Activated naive CD4-positive, alpha-beta T cell treated with anti-CD3 and anti-CD28 coated beads, Interleukin-2, amount 10 ng/mL, durations not matched to agents 7 days and 5 days (primary cell): ENCODE results near the gene LMBR1.
"Not testable (repeated sequence)": the region's sequence is repeated elsewhere in the genome, so short reads cannot be mapped to it uniquely, and the experiment has no call there.

Experiments
- CTCF ChIA-PET: fragments of 350-600 bp; sonication (Branson Sonifier 250); formaldehyde crosslinking; loops from one replicate; lab custom pipeline; 2021; ENCODE audit warnings: antibody characterized with exemption; lab: Charles Lee
- DNase-seq: peaks from one replicate; pipeline ENCODE4 v3.0.0-alpha.2; 2020
- H3K27ac Mint-ChIP-seq: one replicate; pipeline ENCODE4 v1.8.0; 2021; ENCODE audit warnings: mild to moderate bottlenecking, moderate library complexity, mixed read lengths
- H3K27me3 Mint-ChIP-seq: one replicate; pipeline ENCODE4 v1.8.0; 2021; ENCODE audit warnings: mild to moderate bottlenecking, mixed read lengths
- H3K36me3 Mint-ChIP-seq: one replicate; pipeline ENCODE4 v1.8.0; 2021; ENCODE audit warnings: mixed read lengths
- H3K4me1 Mint-ChIP-seq: one replicate; pipeline ENCODE4 v1.8.0; 2021; ENCODE audit warnings: mixed read lengths
- H3K4me3 Mint-ChIP-seq: one replicate; pipeline ENCODE4 v1.8.0; 2021; ENCODE audit warnings: mild to moderate bottlenecking, moderate library complexity, mixed read lengths
- H3K9me3 Mint-ChIP-seq: one replicate; pipeline ENCODE4 v1.8.0; 2021; ENCODE audit warnings: mixed read lengths

Gene LMBR1

GRCh38 chr7:156892821-156893706, at the start of gene LMBR1:
LMBR1 (minus strand) TSS chr7:156893183; CDS start chr7:156892993, 190 bp downstream.
- peak within 1 kb of the TSS; percentile 85 for H3K4me3 Mint-ChIP-seq
- H3K27ac Mint-ChIP-seq, result peak within 1 kb of the TSS; percentile 90
- DNase-seq, result peak; percentile 94
- CTCF ChIA-PET, result interaction anchor here (0.9 to 1.5 kb wide), 8 partner anchors 8 to 445 kb away, joined by 3 to 5 read pairs (median 4); partner anchors contain the start of gene NOM1
- peaks cover 50% of the 10 kb centered on the region for H3K4me1 Mint-ChIP-seq
- H3K27me3 Mint-ChIP-seq, result no peaks in the 10 kb centered on the region
- H3K36me3 Mint-ChIP-seq, result peaks cover 4% of the 10 kb centered on the region
- no peaks in the 10 kb centered on the region for H3K9me3 Mint-ChIP-seq

GRCh38 chr7:156942708-156943090, 49.7 kb upstream of the LMBR1 start:
- Mint-ChIP-seq H3K9me3 (peaks cover 18% of the 10 kb centered on the region), H3K36me3 (peaks cover 17% of the 10 kb centered on the region), H3K27me3 (peaks cover 76% of the 10 kb centered on the region), H3K4me3 (no peak overlapping the region), H3K27ac (no peak overlapping the region), H3K4me1 (peaks cover 3% of the 10 kb centered on the region)
- no peak for DNase-seq
- CTCF ChIA-PET, result interaction anchor here (1.1 kb wide), 1 partner anchor 15 kb away, joined by 3 read pairs; no protein-coding TSS in a partner anchor

- Mint-ChIP-seq H3K4me1 (peaks cover 3% of the 10 kb centered on the region), H3K4me3 (no peak overlapping the region), H3K27me3 (peaks cover 70% of the 10 kb centered on the region), H3K36me3 (peaks cover 17% of the 10 kb centered on the region), H3K27ac (no peak overlapping the region), H3K9me3 (peaks cover 18% of the 10 kb centered on the region)
- no peak for DNase-seq
- CTCF ChIA-PET, result no interaction called here
These were observed 48.6 kb upstream of the LMBR1 start for GRCh38 chr7:156941393-156942182.

- Mint-ChIP-seq H3K4me3 (no peak overlapping the region), H3K27me3 (peaks cover 64% of the 10 kb centered on the region), H3K4me1 (peaks cover 3% of the 10 kb centered on the region), H3K9me3 (peaks cover 18% of the 10 kb centered on the region), H3K27ac (no peak overlapping the region), H3K36me3 (peaks cover 17% of the 10 kb centered on the region)
- DNase-seq, result no peak
- CTCF ChIA-PET, result no interaction called here
These were observed 47.6 kb upstream of the LMBR1 start for GRCh38 chr7:156940421-156941122.

GRCh38 chr7:156936766-156937165, 43.8 kb upstream of the LMBR1 start:
- peaks cover 51% of the 10 kb centered on the region for H3K27me3 Mint-ChIP-seq
- DNase-seq, CTCF ChIA-PET, H3K4me1 Mint-ChIP-seq, H3K4me3 Mint-ChIP-seq, H3K27ac Mint-ChIP-seq: not testable (repeated sequence)
- peaks cover 16% of the 10 kb centered on the region for H3K9me3 Mint-ChIP-seq
- H3K36me3 Mint-ChIP-seq, result peaks cover 13% of the 10 kb centered on the region

- Mint-ChIP-seq H3K4me3 (no peak overlapping the region), H3K27ac (no peak overlapping the region), H3K9me3 (peaks cover under 1% of the 10 kb centered on the region), H3K36me3 (peaks cover under 1% of the 10 kb centered on the region), H3K4me1 (no peaks in the 10 kb centered on the region), H3K27me3 (peaks cover 47% of the 10 kb centered on the region)
- peak; percentile 19 for DNase-seq
- CTCF ChIA-PET, result no interaction called here
These were observed 42.3 kb upstream of the LMBR1 start for GRCh38 chr7:156935250-156935649.

GRCh38 chr7:156932006-156932405, 39.0 kb upstream of the LMBR1 start:
- no peaks in the 10 kb centered on the region for H3K9me3 Mint-ChIP-seq

GRCh38 chr7:156929789-156930539, 37.0 kb upstream of the LMBR1 start:
- Mint-ChIP-seq H3K4me1 (peaks cover 6% of the 10 kb centered on the region), H3K36me3 (no peaks in the 10 kb centered on the region), H3K4me3 (no peak overlapping the region), H3K9me3 (no peaks in the 10 kb centered on the region), H3K27me3 (peaks cover 68% of the 10 kb centered on the region), H3K27ac (no peak overlapping the region)
- CTCF ChIA-PET, result interaction anchor here (1.0 kb wide), 1 partner anchor 20 kb away, joined by 3 read pairs; the partner anchor contains the start of gene NOM1
- DNase-seq, result peak; percentile 19

More at GRCh38 chr7:156932006-156932405, 39.0 kb upstream of the LMBR1 start:
- Mint-ChIP-seq H3K27me3 (peaks cover 62% of the 10 kb centered on the region), H3K4me1 (peaks cover 6% of the 10 kb centered on the region), H3K27ac (no peak overlapping the region), H3K4me3 (no peak overlapping the region), H3K36me3 (no peaks in the 10 kb centered on the region)
- CTCF ChIA-PET, result no interaction called here
- DNase-seq, result no peak

GRCh38 chr7:156928406-156928747, 35.4 kb upstream of the LMBR1 start:
- Mint-ChIP-seq H3K4me3 (no peak overlapping the region), H3K27ac (no peak overlapping the region), H3K4me1 (peaks cover 17% of the 10 kb centered on the region), H3K27me3 (peaks cover 73% of the 10 kb centered on the region), H3K36me3 (no peaks in the 10 kb centered on the region), H3K9me3 (no peaks in the 10 kb centered on the region)
- CTCF ChIA-PET, result no interaction called here
- no peak for DNase-seq

GRCh38 chr7:156927571-156928405, 34.8 kb upstream of the LMBR1 start:
- H3K4me3 Mint-ChIP-seq, result no peak overlapping the region
- no peaks in the 10 kb centered on the region for H3K9me3 Mint-ChIP-seq
- DNase-seq, result peak; percentile 13
- peaks cover 23% of the 10 kb centered on the region for H3K4me1 Mint-ChIP-seq
- H3K27ac Mint-ChIP-seq, result no peak overlapping the region
- no peaks in the 10 kb centered on the region for H3K36me3 Mint-ChIP-seq
- CTCF ChIA-PET, result interaction anchor here (0.8 kb wide), 1 partner anchor 16 kb away, joined by 3 read pairs; no protein-coding TSS in a partner anchor
- H3K27me3 Mint-ChIP-seq, result peaks cover 75% of the 10 kb centered on the region

- peaks cover 35% of the 10 kb centered on the region for H3K4me1 Mint-ChIP-seq
- H3K36me3 Mint-ChIP-seq, H3K4me3 Mint-ChIP-seq, CTCF ChIA-PET, DNase-seq, H3K27ac Mint-ChIP-seq, H3K9me3 Mint-ChIP-seq: not testable (repeated sequence)
- peaks cover 83% of the 10 kb centered on the region for H3K27me3 Mint-ChIP-seq
These were observed 32.8 kb upstream of the LMBR1 start for GRCh38 chr7:156925821-156926220.

- H3K9me3 Mint-ChIP-seq, H3K27ac Mint-ChIP-seq, H3K36me3 Mint-ChIP-seq, CTCF ChIA-PET, H3K4me3 Mint-ChIP-seq, DNase-seq: not testable (repeated sequence)
- H3K27me3 Mint-ChIP-seq, result peaks cover 68% of the 10 kb centered on the region
- peaks cover 32% of the 10 kb centered on the region for H3K4me1 Mint-ChIP-seq
These were observed 29.3 kb upstream of the LMBR1 start for GRCh38 chr7:156922304-156922703.
